COLO668 (cell line): ENCODE measurements around the gene NAE1.

Experiments used
- DNase-seq: peaks from one replicate; lab custom pipeline; 2025; ENCODE audit not compliant: unreplicated experiment; lab: John Stamatoyannopoulos, UW

Gene NAE1

DNA sequence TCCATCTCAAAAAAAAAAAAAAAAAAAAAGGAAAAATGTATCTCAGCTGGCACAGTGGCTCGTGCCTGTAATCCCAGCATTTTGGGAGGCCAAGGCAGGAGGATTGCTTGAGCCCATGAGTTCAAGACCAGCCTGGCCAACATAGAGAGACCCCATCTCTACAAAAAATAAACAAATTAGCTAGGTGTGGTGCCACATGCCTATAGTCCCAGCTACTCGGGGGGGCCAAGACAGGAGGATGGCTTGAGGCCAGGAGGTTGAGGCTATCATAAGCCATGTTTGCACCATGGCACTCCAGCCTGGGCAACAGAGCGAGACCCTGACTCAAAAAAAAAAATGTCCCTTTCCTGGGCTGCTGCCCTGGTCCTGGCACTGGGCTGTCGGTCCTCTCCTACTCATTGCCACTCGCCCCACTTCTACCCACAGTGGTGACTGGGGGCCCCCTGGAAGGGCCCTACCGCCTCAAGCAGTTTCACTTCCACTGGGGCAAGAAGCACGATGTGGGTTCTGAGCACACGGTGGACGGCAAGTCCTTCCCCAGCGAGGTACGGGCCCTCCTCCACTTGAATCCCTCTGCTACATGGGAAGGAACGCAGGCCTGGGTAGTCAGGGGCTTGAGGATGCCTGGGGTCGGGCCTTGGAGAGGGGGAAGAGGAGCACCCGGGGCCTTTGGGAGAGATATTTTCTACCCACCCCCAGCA is 19.5 kb upstream of the NAE1 start:
- DNase-seq = no peak

GRCh38 chr16:66849549-66849948 is 18.8 kb upstream of the NAE1 start:
- DNase-seq = no peak

DNA sequence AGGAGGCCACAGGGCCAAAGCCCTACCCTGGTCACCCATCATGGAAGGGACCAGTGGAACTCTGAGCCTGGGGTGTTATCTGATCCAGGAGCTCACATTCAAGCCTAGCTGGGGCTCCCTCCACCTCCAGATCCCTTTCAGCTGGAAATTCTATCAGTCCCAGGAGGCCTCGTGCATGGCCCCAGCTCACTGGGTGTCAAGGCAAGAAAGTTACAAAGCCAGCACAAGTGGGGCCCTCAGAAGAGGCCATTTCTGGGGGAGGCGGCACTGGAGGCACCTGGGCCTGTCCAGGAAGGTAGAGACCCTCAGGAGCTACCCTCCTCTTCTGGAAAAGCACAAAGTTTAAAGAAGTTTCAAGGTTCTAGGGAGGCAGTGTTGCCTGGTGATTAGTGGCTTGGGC is 18.2 kb upstream of the NAE1 start:
- no peak for DNase-seq

GRCh38 chr16:66848172-66848571 is 17.4 kb upstream of the NAE1 start:
- no peak for DNase-seq

- DNase-seq = no peak
These were observed 16.8 kb upstream of the NAE1 start for GRCh38 chr16:66847533-66848067.

GRCh38 chr16:66846831-66847230 is 16.1 kb upstream of the NAE1 start:
- no peak for DNase-seq

DNA sequence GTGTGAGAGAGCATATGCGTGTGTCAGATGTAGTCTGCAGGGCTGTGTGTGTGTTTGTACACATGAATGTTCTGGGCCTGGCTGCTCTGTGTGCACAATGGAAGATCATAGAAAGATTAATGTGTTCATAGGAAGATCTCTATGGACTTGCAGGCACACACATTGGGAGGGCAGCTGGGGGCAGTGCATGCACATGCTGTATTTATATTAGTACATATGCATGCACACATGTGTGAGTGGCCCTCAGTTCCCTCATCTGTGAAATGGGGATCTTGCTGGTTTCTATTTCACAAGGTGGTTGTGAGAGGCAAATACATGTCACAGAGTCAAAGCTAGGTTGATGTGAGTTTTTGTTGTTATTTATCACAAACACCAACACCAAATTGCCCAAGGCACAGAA is 15.5 kb upstream of the NAE1 start:
- DNase-seq = no peak

- no peak for DNase-seq
These were observed 15.0 kb upstream of the NAE1 start for GRCh38 chr16:66845791-66846221.

- no peak for DNase-seq
These were observed 14.3 kb upstream of the NAE1 start for GRCh38 chr16:66845080-66845410.

DNA sequence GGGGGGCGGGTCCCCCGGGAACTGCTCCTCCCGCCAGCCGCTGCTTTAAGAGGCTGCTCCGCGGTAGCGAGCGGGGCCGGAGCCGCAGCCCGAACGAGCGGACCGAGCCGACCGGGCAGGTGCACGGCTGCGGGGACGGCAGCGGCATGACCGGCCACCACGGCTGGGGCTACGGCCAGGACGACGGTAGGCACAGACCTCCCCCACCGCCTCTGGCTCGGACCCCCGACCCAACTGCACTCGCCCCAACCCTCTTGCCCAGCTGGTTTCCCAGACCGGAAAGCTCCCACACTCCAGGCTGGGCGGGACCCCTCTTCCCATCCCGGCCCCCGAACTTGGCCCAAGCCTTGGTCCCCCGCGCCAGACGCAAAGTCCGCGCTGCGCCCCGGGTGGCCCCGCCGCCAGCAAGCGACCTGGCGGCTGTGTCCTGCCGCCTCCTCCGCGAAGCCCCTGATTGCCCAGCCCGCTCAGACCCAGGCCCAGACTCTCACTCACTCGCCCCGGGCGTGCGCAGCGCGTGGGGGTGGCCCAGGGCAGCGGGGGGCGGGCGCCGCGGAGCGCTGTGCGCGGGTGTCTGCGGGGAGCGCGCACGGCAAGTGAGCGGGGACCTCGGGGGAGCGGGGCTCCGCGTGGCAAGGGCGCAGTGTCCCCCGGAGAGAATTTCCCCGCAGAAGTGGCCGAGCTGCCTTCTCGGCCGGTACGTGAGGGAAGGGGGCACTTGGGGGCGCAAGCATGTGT is 13.7 kb upstream of the NAE1 start, which contains the start of gene CA7:
CA7 (plus strand) TSS at position 73 of the 738 bp plus-strand sequence; CDS start at position 147, 74 bp downstream.
- DNase-seq = no peak

DNA sequence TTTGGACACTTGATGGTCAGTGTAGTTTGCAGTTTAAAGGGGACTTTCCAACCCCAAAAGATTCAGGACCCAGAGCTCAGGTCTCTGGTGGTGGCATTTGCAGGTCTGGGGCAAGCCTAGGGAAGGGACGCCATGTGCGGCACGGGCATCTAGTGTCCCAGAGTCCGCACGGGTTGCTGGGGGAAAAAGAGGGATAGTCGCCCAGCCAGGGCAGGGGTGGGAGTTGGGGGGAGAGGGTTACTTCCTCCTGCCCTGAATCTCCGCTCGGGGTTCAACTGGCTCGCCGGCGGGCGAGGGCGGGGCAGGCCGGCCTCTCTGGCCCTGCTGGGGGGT is 13.2 kb upstream of the NAE1 start:
- DNase-seq = no peak

- no peak for DNase-seq
These were observed 12.4 kb upstream of the NAE1 start for GRCh38 chr16:66843191-66843590.

DNA sequence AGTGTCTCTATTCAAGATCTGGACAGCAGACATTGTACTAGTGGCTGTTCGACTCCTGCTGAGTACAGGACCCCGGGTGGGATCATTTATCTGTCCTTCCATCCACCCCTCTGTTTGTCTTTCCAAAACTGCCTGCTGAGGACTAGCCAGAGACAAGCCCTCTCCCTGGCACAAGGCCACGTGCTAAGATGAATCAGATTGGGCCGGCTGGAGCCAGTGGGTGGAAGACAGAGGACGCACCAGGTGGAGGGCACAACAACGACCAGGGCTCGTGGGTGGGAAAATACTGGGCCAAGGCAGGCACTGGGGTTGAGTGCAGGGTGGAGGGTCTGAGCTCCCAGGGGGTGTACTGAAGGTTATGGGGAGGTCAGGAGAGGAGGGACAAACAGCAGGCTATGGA is 12.0 kb upstream of the NAE1 start:
- DNase-seq = no peak

DNA sequence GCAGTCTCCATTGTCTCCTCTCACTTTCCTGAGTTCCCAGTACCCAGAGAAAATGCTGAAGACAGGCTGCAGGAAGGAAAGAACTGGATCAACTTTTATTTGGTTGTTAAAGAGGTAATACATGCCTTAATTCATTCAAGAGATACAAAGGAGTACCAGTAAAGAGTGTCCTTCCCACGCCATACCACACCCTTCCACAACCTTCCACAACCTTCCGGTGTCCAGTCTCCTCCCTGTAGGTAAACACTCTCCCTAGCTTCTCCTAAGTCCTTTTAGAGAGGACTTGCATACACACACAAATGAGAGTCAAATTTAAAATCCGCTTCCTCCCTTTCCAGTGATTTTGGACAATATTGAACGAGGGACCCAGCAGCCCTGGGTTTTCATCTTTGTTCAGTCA is 10.6 kb upstream of the NAE1 start:
- DNase-seq = no peak

- no peak for DNase-seq
These were observed 10.1 kb upstream of the NAE1 start for GRCh38 chr16:66840883-66841282.

- DNase-seq = no peak
These were observed 4.0 kb upstream of the NAE1 start for GRCh38 chr16:66834746-66835145.

DNA sequence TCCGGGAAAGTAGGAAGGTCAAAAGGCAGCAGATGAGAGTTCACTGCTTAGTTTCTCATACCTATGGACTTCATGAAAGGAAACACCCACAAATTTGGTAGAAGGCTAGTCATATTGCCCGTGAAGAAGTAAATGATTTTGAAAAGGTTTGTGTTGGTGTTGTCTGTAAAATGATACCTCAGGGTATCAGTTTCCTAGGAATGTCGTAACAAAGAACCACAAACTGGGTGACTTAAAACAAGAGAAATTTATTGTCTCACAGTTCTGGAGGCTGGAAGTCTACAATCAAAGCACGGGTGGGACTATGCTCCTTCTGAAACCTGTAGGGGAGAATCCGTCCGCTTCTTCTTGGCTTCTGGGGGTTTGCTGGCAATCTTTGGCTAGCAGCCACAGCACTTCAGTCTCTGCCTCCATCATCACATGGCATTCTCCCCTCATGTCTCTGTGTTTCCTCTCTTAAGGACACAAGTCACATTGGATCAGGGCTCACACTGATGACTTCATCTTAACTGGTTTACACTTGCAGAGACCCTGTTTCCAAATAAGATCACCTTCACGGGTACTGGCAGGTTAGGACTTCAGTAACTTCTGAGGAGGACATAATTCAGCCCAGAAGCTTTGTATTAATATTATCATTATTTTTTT is 2.0 kb upstream of the NAE1 start:
- DNase-seq = no peak

- DNase-seq = no peak
These were observed 1.4 kb upstream of the NAE1 start for GRCh38 chr16:66832190-66832589.

GRCh38 chr16:66824006-66824405 is 6.8 kb downstream of the NAE1 start:
- DNase-seq = no peak

GRCh38 chr16:66814734-66815133 is 16.0 kb downstream of the NAE1 start:
- DNase-seq = no peak

GRCh38 chr16:66811043-66811442 is 19.7 kb downstream of the NAE1 start:
- no peak for DNase-seq

GRCh38 chr16:66810391-66810790 is 20.4 kb downstream of the NAE1 start:
- DNase-seq = no peak
